Tongue (tissue), 2 donors: Measurements from ENCODE around the gene PCSK1N. TPM values are rescaled to one million over a fixed set of nuclear protein-coding genes. Genes with fewer than 3 reads are reported as not detected.
"Not testable (repeated sequence)": the region's sequence is repeated elsewhere in the genome, so short reads cannot be mapped to it uniquely, and the experiment has no call there.

Source experiments
- DNase-seq: peaks from one replicate; pipeline ENCODE4 v3.0.0-alpha.2; 2015
- total RNA-seq: library from RNA; depleted of rRNA; stranded (reverse); fragments of >200 nt; gene quantifications from one replicate; pipeline ENCODE4 v1.2.3, GENCODE V29; 2014

The PCSK1N gene, protein sequence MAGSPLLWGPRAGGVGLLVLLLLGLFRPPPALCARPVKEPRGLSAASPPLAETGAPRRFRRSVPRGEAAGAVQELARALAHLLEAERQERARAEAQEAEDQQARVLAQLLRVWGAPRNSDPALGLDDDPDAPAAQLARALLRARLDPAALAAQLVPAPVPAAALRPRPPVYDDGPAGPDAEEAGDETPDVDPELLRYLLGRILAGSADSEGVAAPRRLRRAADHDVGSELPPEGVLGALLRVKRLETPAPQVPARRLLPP
- 2.5 TPM for total RNA-seq

DNA sequence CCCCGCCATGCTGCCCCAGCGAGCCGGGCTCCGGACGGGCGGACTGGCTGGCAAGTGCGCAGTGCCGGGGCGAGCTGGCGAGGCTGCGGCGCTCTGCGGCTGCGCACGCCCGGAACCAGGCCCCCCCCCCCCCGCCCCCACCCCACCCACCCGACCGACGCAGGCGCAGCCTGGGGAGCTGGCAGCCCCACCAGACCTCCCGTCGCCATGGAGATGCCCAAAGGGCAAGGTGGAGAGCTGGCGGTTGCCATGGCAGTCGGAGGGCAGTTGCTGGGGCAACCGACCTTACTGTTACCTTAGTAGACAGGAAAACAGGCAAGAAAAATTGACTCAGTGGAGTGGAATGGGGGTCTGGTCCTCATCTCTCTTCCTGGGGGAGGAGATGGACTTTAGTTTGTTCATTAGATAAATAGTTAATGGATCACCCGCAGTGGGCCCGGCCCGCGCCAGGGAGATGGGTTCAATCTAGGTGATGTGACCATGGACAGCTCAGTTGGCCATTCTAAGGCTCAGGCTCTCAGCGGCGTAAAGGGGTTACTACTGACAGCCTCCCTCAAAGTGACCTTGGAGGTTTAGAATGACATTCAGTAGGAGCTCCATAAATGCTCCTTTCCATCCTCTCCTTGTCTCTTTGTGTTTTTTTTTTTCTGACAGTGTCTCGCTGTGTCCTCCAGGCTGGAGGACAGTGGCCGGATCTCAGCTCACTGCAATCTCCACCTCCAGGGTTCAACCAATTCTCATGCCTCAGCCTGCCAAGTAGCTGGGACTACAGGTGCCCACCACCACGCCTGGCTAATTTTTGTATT is at the start of gene PCSK1N:
Gene PCSK1N, minus strand, starts transcription at position 87 of the 806 bp plus-strand sequence. Its CDS starts 78 bp downstream, at position 9.
- peak; percentile 28 for DNase-seq

DNA sequence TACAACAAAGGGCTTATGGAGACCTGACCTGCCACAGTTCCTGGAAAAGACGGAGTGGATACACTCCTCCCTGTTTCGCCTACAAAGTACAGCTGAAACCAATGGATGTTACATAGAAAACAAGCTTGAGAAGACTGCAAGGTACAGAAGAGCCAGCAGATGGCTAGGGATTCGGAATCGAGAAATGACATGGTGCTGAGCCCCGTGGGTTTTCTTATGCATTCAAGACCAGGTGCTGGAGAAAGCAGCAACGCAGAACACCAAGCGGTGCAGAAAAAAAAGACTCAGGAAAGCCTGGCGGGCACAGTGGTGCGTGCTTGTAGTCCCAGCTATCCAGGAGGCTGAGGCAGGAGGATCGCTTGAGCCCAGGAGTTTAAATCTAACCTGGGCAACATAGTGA is 48.3 kb upstream of the PCSK1N start:
- no peak for DNase-seq

DNA sequence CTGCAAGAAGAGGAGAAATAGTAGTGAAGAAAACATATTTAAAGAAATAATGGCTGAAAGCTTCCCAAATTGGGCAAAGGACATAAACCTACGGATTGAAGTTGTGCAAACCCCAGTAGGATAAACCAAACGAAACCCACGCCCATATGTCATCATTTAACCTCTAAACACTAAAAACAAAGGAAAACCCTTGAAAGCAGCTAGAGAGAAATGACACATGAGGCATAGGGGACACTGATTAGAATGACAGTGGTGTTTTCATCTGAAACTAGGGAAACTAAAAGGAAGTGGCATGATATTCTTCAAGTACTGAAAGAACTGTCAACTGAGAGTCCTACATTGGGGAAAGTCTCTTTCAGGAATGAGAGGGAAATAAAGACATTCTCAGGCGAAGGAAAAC is 41.5 kb upstream of the PCSK1N start:
- not testable (repeated sequence) for DNase-seq

DNA sequence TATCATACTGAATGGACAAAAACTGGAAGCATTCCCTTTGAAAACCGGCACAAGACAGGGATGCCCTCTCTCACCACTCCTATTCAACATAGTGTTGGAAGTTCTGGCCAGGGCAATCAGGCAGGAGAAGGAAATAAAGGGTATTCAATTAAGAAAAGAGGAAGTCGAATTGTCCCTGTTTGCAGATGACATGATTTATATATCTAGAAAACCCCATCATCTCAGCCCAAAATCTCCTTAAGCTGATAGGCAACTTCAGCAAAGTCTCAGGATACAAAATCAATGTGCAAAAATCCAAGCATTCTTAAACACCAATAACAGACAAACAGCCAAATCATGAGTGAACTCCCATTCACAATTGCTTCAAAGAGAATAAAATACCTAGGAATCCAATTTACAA is 36.6 kb upstream of the PCSK1N start:
- not testable (repeated sequence) for DNase-seq

DNA sequence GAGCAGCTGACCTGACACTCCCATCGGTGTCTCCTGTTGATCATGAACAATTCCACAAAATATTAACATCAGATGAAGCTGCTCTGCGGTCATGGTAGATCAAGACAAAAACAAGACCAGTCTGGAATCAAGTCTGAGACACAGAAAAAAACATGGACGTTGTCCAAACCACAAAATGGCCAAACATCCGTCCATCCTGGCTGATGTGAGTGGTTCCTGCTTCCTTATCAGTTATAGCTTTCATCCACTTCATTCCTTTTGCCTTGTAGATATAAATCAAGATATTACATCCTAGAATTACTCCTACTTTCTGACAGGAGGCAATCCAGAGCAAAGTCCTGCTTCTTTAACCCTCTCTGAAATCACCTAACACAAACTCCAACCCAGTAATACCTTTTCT is 28.8 kb upstream of the PCSK1N start:
- no peak for DNase-seq

DNA sequence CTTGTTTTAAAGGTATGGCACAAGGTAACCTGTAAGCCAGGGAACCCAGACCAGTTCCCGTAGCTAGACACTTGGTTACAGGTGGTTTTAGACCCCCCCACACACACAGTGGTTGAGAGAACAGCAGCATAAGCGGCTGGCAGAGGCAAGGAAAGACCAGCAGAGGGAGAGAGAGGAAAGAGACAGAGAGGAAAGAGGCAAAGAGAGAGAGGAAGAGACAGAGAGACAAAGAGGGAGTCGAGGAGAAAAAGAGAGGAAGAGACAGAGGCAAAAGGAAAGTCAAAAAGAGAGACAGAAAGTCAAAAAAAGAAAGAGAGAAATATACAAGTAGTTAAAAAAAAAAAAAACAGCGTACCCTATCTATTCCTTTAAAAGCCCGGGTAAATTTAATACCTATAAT is 19.5 kb upstream of the PCSK1N start:
- DNase-seq, result no peak

DNA sequence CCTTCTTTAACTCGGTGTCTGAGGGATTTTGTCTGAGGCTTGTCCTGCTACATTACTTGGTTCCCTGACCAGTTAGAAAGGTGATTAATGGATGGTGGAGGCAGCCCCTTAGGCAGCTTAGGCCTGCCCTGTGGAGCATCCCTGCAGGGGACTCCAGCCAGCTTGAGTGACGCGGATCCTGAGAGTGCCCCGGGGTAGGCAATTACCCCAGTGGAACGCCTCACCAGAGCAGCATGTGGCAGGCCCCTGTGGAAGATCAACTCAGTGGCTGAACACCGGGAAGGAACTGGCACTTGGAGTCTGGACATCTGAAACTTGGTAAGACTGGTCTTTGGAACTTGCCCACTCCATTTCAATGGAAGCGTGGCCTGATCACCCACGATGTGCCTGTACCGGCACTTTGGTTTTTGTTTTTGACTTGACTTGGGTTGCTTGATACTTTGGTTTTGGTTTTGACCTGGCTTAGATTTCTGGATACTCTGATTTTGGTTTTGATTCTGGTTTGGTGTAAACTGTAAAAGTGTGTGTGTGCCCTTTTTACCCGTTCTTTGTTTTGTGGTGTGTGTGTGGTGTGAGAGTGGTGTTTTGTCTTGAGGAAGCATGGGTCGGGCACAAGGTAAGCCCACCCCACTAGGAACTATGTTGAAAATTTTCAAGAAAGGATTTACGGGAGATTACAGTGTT is 18.9 kb upstream of the PCSK1N start:
- not testable (repeated sequence) for DNase-seq

DNA sequence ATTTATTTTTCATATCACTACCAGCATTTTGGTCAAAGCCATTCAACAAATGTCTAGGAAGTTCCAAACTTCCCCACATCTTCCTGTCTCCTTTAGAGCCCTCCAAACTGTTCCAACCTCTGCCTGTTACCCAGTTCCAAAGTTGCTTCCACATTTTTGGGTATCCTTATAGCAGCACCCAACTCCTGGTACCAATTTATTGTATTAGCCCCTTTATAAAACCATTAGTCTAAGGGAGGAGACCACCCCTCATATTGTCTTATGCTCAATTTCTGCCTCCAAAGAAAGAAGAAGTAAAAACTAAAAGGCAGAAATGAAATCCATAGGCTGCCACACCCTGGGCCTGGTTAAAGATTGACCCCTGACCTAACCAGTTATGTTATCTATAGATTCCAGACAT is 18.1 kb upstream of the PCSK1N start:
- DNase-seq, result not testable (repeated sequence)

DNA sequence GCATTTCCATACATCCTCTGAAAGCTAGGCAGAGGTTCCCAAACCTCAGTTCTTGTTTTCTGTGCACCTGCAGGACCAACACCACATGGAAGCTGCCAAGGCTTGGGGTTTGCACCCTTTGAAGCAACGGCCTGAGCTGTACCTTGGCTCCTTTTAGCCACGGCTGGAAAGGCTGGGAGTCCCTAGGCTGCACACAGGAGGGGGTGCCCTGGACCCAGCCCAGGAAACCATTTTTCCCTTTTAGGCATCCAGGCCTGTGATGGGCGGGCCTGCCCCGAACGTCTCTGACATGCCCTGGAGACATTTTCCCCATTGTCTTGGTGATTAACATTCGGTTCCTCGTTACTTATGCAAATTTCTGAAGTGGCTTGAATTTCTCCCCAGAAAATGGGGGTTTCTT is 17.4 kb upstream of the PCSK1N start:
- no peak for DNase-seq

DNA sequence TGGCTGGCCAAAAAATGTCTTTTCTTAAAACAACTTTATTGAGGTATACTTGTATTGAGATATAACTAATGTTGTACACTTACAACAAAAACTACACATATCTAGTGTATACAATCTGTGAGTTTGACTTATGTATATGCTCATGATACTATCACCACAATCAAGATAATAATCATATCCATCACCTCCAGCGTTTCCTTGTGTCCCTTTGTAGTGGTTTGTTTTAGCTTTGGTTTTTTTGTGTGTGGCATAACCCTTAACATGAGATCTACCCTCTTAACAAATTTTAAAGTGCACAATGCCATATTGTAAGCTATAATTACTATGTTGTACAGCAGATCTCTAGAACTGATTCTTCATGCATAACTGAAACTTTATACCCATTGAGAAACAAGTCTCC is 13.4 kb upstream of the PCSK1N start:
- no peak for DNase-seq

DNA sequence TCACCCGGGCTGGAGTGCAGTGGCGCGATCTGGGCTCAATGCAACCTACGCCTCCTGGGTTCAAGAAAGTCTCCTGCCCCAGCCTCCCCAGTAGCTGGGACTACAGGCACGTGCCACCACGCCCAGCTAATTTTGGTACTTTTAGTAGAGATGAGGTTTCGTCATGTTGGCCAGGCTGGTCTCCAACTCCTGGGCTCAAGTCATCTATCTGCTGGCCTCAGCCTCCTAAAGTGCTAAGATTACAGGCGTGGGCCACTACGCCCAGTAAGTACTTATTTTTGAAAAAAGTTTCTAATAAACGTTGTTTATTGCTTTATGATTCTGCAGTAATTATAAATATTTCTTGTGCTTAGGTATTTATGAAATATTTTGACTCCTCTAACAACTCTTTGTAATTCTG is 4.3 kb upstream of the PCSK1N start:
- no peak for DNase-seq

DNA sequence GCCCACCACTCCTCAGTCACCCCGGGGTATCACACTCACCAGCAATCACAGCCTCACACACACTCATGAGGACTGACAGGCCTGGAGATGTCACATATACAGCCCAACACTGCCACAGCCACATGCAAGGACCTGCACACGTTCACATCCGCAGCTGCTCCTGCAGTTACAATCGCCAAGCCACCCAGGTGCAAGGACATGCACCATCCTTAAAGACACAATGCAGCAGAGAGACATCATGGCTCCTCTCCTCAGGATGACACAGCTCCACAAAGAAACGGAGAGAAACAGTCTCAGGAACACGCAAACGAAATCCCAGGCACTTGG is 1.1 kb downstream of the PCSK1N start:
- DNase-seq, result no peak

DNA sequence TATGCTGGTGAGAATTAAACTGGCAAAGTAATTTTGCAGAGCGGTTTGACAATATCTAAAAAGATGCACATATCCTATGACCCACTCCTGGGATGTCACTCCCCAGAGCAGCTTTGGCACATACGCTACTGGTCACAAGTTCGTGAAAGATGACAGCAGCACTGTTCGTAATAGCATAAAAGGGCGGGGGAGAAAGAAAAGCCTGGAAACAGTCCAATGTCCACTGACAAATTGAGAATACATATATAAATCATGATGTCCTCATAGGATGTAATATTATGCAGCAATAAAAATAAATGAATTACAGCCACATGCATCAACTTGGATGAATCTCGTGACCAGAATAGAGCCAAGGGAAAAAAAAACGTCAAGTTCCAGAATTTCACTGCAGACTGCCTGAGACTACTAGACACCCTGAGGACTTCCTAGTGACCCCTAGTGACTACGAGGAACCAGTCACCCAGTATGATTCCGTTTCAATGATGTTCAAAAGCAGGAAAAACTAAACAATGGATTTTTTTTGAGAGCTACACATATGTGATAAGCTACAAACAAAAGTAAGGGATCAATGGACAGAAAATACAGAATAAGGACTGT is 1.8 kb downstream of the PCSK1N start:
- DNase-seq, result no peak

DNA sequence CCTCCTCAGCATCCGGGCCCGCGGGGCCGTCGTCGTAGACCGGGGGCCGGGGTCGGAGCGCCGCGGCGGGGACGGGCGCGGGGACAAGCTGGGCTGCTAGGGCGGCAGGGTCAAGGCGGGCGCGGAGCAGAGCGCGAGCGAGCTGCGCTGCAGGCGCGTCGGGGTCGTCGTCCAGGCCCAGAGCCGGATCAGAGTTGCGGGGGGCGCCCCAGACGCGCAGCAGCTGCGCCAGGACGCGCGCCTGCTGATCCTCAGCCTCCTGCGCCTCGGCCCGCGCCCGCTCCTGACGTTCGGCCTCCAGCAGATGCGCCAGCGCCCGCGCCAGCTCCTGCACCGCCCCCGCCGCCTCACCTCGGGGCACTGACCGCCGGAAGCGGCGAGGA is 3.5 kb downstream of the PCSK1N start:
- DNase-seq, result no peak

DNA sequence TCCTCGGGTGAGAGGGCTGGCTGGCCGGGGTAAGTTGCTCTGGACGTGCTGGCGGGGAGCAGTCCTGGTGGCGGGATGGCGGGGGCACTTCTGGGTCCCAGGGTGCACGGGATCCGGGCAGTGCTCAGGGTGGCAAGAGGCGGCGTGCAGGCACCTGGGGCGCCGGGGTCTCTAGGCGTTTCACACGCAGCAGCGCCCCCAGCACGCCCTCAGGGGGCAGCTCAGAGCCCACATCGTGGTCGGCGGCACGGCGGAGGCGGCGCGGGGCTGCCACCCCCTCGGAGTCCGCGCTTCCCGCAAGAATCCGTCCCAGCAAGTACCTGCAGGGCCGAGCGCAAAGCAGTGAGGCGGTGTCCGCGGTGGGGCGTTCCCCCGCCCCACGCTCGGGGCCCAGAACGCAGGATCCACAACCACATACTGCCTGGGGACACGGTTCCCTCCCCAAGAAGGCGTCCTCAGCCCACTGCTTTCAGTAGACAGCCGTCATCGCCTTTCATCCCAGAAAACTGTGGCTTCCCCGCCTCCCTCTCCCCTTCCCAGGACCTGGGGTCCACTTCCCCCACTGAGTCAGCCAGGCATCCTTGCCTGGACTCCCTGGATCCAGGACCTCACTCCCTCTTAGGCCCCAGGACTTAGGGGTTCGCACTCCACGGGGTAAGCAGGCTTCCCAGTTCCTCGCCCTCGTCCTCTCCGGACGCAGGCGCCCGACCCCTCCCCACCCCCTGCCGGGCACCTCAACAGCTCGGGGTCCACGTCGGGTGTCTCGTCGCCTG is 4.1 kb downstream of the PCSK1N start:
- DNase-seq, result no peak

DNA sequence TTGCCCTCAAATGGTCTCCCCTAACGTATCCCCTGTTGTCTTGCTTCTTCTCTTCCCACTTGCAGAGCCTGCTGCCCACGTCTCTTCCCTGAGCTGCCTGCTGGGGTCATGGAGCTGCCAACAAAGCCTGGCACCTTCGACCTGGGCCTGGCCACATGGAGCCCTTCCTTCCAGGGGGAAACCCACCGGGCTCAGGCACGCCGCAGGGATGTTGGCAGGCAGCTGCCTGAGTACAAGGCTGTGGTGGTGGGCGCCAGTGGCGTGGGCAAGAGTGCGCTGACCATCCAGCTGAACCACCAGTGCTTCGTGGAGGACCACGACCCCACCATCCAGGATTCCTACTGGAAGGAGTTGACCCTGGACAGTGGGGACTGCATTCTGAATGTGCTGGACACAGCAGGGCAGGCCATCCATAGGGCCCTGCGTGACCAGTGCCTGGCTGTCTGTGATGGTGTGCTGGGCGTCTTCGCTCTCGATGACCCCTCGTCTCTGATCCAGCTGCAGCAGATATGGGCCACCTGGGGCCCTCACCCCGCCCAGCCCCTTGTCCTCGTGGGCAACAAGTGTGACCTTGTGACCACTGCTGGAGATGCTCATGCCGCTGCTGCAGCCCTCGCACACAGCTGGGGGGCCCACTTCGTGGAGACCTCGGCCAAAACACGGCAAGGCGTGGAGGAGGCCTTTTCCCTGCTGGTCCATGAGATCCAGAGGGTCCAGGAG is 6.2 kb downstream of the PCSK1N start:
- no peak for DNase-seq

DNA sequence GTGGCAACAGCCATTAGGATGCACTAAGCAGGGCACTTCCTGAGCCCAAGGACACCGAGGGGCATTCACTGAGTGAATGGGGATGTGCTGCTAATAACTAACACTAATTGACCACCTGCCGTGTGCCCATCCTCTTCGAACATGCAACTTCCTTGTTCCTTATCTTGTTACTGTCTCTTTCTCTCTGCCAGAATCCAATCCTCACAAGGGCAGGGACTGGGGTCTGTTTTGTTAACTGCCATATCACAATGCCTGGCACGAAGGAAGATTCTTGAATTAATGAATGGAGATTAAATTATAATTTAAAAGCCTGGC is 7.8 kb downstream of the PCSK1N start:
- no peak for DNase-seq

DNA sequence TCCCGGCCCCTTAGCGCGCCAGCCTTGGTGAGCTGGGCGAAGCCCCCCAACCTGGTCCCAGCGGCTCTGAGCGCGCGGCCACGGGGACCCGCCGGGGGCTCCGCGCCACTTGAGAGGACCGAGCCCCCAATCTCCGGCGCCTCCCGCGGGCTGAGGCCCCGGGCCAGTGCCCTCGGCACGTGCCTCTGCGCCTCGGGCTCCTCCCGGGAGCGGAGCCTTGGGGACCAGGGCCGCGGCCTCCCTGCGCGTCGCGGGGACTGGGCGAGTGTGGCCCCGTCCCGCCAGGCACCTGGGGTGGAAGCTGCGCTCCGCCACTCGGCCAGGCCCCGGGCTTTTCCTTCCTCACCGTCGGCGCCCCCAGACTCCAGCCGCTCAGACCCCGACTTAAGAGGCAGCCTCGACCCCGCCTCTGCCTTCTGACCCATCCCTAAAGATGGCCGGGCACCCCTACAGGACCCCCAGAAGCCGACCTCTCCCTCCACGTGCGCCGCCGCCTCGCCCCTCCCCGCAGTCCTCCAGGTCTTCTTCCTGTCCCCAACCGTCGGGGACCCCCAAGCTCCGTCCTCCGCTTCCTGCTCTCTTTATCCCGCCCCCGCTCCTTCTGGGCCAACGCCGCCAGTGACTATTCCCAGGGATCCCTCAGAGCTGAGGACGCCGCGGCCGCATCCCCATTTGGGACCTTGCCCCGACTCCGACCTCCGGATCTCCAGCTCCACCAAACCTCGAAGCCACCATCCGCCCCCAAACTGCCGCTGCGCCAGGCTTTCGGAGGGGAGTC is 8.3 kb downstream of the PCSK1N start:
- no peak for DNase-seq

DNA sequence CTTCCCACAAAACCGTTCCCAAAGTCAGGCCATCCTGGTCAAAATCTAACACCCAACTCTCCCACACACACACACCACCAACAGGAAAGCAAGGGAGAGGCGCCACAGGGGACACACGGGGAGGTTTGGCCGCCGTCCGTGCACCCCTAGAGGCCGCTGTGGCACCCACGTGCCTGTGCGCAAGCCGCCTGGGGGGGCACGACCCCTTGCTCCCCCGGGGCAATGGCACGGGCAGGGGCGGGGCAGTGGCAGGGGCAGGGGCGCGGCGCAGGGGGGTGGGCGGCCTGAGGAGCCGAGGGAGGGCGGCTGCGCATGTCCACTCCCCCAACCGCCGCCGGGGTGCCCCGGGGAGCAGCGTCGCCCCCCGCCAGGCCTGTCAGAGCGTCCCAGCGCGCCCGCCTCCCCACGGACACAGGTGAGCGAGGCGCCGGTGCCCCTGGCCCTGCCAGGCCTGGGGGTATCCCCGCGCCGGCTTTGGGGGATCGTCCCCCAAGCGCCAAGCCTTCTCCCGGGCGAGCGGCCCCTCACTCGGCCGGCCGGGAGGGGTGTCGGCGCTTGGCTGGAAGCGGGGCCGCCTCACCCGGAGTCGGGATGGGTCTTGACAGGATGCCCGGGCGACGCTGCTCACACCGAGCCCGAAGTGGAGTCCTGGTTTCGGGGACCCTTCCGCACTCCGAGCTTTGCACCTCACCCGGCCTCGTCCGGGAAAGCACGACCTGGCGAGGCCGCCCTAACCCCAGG is 9.1 kb downstream of the PCSK1N start, which contains the start of gene ERAS:
Gene ERAS, plus strand, starts transcription at position 379 of the 741 bp plus-strand sequence. CDS start 2,611 bp downstream, outside the sequence.
- no peak for DNase-seq

DNA sequence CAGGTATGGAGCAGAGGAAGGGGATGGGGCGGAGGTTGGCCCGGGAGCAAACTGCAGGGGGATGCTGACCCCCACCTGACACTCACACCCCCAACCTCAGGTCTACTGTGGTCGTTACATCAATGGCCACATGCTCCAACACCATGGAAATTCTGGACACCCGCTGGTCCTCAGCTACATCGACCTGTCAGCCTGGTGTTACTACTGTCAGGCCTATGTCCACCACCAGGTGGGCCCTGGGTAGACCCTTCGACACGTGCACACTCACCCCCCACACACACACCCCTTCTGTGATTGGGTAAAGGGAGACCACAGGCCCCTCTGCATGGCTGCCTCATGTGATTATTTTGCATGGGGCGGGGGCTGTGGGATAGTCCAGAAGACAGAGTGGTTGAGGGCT is 11.3 kb downstream of the PCSK1N start:
- no peak for DNase-seq
